ENCODE data around the gene SNAI3.

The SNAI3 gene

DNA sequence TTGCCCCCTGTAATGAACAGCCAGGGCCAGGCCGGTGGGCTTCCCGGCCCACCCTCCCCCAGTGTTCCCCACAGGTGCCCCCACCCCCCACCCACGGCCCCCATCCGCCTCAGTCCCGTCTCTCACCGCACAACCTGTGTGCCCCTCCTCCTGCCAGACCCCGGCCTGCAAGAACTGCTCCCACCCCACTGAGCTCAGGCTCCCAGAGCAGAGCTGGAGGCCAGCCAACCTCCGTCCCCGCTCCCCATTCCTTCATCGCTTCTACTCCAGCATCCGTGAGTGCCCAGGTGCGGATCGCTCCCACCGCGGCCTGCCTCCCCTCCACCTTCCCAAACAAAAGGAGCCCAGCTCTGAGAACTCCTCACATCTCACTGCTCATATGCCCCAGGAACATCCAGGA lies 27.6 kb downstream of the SNAI3 start:
- TF ChIP-seq PPARA (CRISPR knock-in tag; IDR thresholded peaks at IDR 0.05; ENCODE audit: borderline replicate concordance), result no peak
- no peak for TF ChIP-seq ZNF8 (CRISPR knock-in tag; IDR thresholded peaks at IDR 0.05)
- no peak for TF ChIP-seq ZNF70 (CRISPR knock-in tag; IDR thresholded peaks at IDR 0.05)
- TF ChIP-seq, protein P1, sequence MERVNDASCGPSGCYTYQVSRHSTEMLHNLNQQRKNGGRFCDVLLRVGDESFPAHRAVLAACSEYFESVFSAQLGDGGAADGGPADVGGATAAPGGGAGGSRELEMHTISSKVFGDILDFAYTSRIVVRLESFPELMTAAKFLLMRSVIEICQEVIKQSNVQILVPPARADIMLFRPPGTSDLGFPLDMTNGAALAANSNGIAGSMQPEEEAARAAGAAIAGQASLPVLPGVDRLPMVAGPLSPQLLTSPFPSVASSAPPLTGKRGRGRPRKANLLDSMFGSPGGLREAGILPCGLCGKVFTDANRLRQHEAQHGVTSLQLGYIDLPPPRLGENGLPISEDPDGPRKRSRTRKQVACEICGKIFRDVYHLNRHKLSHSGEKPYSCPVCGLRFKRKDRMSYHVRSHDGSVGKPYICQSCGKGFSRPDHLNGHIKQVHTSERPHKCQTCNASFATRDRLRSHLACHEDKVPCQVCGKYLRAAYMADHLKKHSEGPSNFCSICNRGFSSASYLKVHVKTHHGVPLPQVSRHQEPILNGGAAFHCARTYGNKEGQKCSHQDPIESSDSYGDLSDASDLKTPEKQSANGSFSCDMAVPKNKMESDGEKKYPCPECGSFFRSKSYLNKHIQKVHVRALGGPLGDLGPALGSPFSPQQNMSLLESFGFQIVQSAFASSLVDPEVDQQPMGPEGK (CRISPR knock-in tag; IDR thresholded peaks at IDR 0.05; ENCODE audit: borderline replicate concordance), result no peak
- no peak for ATAC-seq

DNA sequence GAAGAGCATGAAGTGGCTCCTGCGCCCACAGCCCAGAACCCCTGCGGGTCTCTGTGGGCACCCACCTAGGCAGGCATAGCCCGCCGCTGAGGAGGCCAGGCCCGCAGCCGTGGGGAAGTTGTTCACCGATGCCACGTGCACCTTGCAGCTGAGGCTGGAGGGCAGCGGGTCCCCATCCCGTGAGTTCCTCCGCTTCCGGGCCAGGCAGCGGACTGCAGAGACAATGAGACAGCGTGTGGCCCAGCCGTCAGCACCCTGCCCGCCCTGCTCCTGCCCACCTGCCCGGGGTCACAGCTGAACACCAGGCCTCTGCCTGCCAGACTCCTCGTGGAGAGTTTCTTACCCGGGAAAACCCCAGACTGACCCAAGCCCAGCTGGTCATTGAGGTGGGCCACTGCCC lies 28.9 kb downstream of the SNAI3 start:
- no peak for ATAC-seq
- TF ChIP-seq ESRRG (CRISPR knock-in tag; IDR thresholded peaks at IDR 0.05) (no peak), ISL1 (CRISPR knock-in tag; IDR thresholded peaks at IDR 0.05) (no peak), TOX (CRISPR knock-in tag; IDR thresholded peaks at IDR 0.05; ENCODE audit: borderline replicate concordance) (no peak), GLIS3 (CRISPR knock-in tag; IDR thresholded peaks at IDR 0.05) (no peak), RARB (CRISPR knock-in tag; IDR thresholded peaks at IDR 0.05) (no peak), BACH2 (CRISPR knock-in tag; IDR thresholded peaks at IDR 0.05; ENCODE audit: borderline replicate concordance) (no peak), ZFP3 (CRISPR knock-in tag; IDR thresholded peaks at IDR 0.05) (no peak), ZNF565 (CRISPR knock-in tag; conservative IDR thresholded peaks at IDR 0.05; ENCODE audit: low read depth) (no peak), ZNF70 (CRISPR knock-in tag; IDR thresholded peaks at IDR 0.05) (no peak)
- TF ChIP-seq, protein P2, sequence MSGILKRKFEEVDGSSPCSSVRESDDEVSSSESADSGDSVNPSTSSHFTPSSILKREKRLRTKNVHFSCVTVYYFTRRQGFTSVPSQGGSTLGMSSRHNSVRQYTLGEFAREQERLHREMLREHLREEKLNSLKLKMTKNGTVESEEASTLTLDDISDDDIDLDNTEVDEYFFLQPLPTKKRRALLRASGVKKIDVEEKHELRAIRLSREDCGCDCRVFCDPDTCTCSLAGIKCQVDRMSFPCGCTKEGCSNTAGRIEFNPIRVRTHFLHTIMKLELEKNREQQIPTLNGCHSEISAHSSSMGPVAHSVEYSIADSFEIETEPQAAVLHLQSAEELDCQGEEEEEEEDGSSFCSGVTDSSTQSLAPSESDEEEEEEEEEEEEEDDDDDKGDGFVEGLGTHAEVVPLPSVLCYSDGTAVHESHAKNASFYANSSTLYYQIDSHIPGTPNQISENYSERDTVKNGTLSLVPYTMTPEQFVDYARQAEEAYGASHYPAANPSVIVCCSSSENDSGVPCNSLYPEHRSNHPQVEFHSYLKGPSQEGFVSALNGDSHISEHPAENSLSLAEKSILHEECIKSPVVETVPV (CRISPR knock-in tag; IDR thresholded peaks at IDR 0.05), result no peak

DNA sequence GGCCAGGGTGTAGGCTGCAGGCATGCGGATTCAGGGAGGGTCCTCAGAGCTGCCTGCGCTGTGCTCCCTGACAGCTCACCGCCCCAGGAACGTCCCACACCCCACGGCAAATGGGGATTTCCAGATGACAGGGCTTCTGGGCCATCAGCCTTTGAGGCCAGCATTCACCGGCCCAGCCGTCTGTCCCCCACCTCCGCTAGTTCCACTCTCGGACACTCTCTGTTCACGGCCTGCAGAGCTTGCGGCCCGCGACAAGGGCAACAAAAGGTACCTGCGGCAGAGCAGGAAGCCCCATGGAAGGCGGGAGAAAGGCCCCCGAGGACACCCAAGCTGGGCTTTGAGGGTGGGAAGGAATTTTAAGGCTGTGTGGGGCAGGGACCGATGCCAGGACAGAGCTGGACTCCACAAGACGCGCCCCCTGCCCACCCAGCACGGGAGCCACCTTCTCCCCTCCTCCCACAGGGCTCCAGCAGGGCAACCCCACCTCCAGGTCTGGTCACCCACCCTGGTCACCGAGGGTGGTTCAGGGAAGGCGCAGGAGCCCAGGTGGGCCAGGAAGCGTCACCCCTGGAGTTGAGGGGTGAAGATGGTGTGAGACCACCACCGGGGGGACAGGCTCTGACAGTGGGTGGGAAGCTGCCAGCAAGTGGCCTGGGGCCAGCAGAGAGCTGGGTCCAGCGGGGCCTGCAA lies 29.9 kb downstream of the SNAI3 start:
- TF ChIP-seq, protein P3, sequence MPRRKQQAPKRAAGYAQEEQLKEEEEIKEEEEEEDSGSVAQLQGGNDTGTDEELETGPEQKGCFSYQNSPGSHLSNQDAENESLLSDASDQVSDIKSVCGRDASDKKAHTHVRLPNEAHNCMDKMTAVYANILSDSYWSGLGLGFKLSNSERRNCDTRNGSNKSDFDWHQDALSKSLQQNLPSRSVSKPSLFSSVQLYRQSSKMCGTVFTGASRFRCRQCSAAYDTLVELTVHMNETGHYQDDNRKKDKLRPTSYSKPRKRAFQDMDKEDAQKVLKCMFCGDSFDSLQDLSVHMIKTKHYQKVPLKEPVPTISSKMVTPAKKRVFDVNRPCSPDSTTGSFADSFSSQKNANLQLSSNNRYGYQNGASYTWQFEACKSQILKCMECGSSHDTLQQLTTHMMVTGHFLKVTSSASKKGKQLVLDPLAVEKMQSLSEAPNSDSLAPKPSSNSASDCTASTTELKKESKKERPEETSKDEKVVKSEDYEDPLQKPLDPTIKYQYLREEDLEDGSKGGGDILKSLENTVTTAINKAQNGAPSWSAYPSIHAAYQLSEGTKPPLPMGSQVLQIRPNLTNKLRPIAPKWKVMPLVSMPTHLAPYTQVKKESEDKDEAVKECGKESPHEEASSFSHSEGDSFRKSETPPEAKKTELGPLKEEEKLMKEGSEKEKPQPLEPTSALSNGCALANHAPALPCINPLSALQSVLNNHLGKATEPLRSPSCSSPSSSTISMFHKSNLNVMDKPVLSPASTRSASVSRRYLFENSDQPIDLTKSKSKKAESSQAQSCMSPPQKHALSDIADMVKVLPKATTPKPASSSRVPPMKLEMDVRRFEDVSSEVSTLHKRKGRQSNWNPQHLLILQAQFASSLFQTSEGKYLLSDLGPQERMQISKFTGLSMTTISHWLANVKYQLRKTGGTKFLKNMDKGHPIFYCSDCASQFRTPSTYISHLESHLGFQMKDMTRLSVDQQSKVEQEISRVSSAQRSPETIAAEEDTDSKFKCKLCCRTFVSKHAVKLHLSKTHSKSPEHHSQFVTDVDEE (CRISPR knock-in tag; IDR thresholded peaks at IDR 0.05), result no peak
- no peak for TF ChIP-seq ZC3H10 (CRISPR knock-in tag; IDR thresholded peaks at IDR 0.05)
- TF ChIP-seq ZFP30 (CRISPR knock-in tag; IDR thresholded peaks at IDR 0.05), result no peak
- no peak for ATAC-seq

DNA sequence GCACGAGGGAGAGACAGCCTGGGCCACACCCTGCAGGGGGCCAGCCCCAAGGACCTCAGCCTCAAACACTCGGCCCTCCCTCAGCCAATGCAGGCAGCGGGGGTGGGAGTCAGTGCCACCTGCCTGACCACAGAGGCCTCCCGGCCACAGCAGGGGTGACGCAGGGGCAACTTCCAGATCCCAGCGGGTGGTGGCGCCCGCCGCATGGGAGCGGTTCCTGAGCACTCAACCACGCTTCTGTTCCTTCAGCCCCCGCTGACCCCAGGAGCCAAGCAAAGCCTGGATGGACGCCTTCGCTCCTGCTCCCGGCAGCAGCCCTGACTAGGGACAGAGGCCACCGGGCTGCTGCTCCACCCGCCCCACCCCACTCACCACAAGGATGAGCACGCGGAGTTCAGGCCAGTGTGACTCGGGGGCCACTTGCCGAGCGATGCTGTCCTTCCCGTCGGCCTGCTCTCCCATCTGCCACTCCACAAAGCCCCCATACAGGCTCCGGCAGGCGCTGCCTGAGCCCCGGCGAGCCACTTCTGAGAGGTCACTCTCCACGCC lies 30.5 kb downstream of the SNAI3 start:
- TF ChIP-seq, protein P4, sequence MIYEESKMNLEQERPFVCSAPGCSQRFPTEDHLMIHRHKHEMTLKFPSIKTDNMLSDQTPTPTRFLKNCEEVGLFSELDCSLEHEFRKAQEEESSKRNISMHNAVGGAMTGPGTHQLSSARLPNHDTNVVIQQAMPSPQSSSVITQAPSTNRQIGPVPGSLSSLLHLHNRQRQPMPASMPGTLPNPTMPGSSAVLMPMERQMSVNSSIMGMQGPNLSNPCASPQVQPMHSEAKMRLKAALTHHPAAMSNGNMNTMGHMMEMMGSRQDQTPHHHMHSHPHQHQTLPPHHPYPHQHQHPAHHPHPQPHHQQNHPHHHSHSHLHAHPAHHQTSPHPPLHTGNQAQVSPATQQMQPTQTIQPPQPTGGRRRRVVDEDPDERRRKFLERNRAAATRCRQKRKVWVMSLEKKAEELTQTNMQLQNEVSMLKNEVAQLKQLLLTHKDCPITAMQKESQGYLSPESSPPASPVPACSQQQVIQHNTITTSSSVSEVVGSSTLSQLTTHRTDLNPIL (CRISPR knock-in tag; IDR thresholded peaks at IDR 0.05; ENCODE audit: low read depth), result no peak
- TF ChIP-seq ZNF8 (CRISPR knock-in tag; IDR thresholded peaks at IDR 0.05) (no peak), ISL1 (CRISPR knock-in tag; IDR thresholded peaks at IDR 0.05) (no peak), ZC3H10 (CRISPR knock-in tag; IDR thresholded peaks at IDR 0.05) (no peak), PPARA (CRISPR knock-in tag; IDR thresholded peaks at IDR 0.05; ENCODE audit: borderline replicate concordance) (no peak), ZFP30 (CRISPR knock-in tag; IDR thresholded peaks at IDR 0.05) (no peak)
- TF ChIP-seq, protein P2 (CRISPR knock-in tag; IDR thresholded peaks at IDR 0.05), result no peak
- TF ChIP-seq, protein P3 (CRISPR knock-in tag; IDR thresholded peaks at IDR 0.05), result no peak

More for the DNA sequence above, 30.5 kb downstream of the SNAI3 start:
- ATAC-seq, result no peak
